GM18505 (cell line): ENCODE measurements around the gene CNPY1.

Experiments
- ATAC-seq: cut with Tn5 transposase; IDR thresholded peaks from one replicate; pipeline ENCODE4 v1.9.1; 2021; ENCODE audit not compliant: unreplicated experiment
- POLR2A ChIP-seq: IDR thresholded peaks from 4 replicates; pipeline ENCODE4 v1.6.1; 2011; ENCODE audit warnings: borderline replicate concordance; ENCODE audit not compliant: insufficient read depth, insufficient read length; ENCODE audit errors: extremely low read depth

The CNPY1 gene

GRCh38 chr7:155584763-155585531 lies 38.6 kb upstream of the CNPY1 start:
- TF ChIP-seq POLR2A, result no peak

GRCh38 chr7:155584261-155584660 lies 37.9 kb upstream of the CNPY1 start:
- TF ChIP-seq POLR2A, result no peak
- ATAC-seq, result no peak

More at GRCh38 chr7:155584763-155585531, 38.6 kb upstream of the CNPY1 start:
- no peak for ATAC-seq

DNA sequence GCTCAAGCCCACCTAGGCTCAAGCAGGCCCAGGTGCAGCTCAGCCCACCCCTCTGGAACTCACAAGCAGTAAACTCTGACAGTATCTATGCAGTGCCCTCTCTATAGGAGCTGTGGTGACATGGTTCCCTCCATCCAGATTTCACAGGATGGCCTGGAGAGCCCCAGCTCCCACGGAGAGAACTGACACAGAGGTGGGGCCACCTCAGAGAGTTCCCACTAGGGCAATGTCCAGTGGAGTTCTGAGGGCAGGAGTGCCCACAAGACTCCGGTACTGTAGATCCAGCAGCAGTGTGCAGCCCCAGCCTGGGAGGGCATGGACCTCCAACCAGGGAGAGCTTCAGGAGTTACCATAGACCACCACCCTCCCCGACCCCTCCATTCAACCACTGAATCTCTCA lies 37.3 kb upstream of the CNPY1 start:
- TF ChIP-seq POLR2A, result no peak
- ATAC-seq, result no peak

- TF ChIP-seq POLR2A, result no peak
- ATAC-seq, result no peak
Observed at GRCh38 chr7:155581954-155582353, 35.6 kb upstream of the CNPY1 start.

DNA sequence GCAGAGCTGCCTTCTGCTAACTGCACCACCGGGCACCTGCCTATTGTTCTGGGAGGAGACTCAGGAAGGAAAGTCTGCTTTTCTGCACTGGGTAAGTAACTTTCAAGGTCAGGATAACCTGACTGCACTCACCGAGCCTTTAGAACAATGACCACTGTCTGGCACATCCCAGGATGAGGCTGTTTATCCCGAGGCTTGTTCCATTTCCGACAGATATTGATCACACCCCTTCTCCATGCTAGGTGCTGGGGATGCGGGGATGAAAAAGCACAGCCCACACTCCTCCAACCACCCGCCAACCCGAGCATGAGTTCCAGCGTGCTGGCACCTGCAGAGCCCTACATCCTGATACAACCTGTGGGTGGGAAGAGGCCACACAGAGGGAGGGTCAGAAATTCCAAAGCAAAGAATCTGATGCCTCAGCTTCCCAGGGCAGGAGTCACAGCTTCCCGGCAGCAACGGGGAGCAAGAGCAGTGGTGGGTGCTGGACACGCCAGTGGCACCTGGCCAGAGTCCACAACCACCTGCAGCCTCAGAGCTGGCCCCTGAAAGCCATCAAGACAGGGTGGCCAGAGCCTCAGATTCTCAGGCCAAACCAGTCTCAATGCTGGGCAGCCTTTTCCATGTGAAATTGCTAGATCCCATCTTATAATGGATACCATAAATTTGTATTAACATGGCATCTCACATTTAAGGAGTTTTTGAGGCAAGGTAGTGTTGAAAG lies 34.9 kb upstream of the CNPY1 start:
- no peak for TF ChIP-seq POLR2A
- ATAC-seq, result no peak

DNA sequence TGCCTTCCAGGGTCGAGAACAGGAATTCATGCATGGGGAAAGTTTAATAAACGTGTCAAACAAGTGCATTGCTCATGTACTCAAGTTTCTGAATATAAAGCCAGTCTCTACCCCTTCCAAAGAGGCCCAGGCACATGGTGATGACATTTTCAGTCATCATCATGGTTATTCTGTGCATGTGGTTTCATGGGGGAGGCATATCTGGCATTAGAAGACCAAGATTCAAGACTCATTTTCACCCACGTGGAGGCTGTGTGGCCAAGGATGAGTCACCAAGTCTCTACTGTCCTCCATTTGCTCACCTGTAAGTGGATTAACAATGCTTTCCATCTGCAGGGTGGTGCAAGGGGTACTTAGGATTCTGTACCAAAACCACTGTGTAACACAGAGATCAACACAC lies 34.0 kb upstream of the CNPY1 start:
- TF ChIP-seq POLR2A, result no peak
- no peak for ATAC-seq

GRCh38 chr7:155579565-155579964 lies 33.2 kb upstream of the CNPY1 start:
- no peak for TF ChIP-seq POLR2A
- no peak for ATAC-seq

DNA sequence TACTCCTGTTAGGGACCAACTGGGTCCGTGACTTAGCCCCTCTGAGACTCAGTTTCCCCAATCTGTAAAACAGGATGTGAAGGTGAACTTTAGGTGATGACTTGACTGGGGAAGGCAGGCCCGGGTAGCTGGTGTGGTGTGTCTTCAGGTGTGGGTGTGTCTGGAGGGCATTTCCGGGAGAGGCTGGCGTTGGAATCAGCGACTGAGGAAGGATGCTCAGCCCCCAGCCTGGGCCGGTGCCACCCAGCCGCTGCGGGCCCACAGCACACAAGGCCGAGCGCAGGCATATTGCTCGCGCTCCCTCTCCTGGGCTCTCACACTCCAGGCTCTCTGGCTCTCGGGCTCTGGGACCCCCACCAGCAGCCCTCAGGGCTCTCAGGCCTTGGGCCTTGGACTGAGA lies 31.7 kb upstream of the CNPY1 start:
- no peak for TF ChIP-seq POLR2A
- ATAC-seq, result no peak

DNA sequence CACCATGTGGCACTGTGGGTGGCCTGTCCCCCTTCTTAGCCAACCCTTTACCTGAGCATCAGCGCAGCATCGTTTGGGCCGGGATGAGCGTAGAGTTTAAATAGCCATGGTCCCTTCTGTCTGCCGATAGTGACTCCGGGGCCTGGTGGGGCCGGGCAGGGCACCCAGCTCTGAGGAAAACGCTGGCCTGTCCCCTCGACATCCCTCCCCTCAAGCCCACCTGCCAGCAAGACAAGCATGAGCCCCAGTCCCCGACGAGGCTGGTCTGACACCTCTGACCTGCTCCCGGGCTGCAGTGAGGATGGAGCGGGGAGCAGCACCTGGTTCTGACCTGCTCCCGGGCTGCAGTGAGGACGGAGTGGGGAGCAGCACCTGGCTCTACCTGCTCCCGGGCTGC lies 31.1 kb upstream of the CNPY1 start:
- no peak for TF ChIP-seq POLR2A
- ATAC-seq, result no peak

DNA sequence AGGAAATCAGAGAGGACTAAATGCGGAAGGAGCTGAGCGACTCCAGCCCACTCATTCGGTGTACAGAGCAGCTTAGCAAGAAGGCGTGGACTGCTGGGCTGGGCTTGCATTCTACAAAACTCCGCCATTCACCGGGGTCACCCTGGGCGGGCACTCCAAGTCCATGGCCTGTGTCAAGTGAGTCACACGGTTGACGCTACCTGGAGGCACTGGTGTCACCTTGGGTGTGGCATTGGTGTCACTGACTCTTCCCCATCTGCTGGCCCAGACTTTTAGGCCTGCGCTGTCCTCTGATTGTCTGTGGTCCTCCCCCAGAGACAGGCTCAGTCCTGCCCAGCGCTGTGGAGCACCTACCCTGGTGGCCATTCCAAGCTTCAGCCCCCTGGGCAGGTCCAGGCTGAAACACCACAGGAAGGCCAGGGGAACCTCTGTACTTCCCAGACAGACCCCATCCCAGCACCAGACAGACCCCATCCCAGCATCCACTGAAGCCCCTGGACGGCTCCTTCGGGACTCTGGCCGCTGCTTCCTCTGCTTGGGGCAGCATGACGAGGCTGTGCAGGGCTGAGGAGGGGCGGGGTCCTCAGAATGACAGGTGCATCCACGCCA lies 30.6 kb upstream of the CNPY1 start:
- ATAC-seq, result no peak
- TF ChIP-seq POLR2A, result no peak

DNA sequence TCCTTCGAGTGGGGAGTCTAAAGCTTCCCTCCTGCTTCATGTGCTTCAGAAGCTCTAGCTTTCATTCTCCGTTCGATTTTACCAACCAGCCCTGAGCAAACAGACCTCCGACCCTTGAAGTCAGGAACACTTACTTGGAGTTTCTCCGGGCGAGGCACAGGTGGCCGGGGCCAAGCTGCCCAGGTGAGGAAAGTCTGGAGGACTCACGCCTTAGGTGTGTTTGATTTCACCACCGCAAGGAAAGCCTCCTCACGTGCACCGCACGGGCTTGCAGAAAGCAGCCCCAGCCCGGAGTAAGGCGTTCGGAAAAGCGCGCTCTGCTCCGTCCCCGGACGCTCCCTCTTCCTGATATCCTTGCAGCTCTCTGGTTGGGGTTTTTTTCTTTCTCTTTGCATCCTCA lies 30.1 kb upstream of the CNPY1 start:
- no peak for ATAC-seq
- TF ChIP-seq POLR2A, result no peak

- TF ChIP-seq POLR2A, result no peak
- ATAC-seq, result no peak
Observed at GRCh38 chr7:155574556-155575290, 28.4 kb upstream of the CNPY1 start.
